Measurements from ENCODE around the gene MMEL1.
"Not testable (repeated sequence)": the region's sequence is repeated elsewhere in the genome, so short reads cannot be mapped to it uniquely, and the experiment has no call there.

Gene MMEL1

DNA sequence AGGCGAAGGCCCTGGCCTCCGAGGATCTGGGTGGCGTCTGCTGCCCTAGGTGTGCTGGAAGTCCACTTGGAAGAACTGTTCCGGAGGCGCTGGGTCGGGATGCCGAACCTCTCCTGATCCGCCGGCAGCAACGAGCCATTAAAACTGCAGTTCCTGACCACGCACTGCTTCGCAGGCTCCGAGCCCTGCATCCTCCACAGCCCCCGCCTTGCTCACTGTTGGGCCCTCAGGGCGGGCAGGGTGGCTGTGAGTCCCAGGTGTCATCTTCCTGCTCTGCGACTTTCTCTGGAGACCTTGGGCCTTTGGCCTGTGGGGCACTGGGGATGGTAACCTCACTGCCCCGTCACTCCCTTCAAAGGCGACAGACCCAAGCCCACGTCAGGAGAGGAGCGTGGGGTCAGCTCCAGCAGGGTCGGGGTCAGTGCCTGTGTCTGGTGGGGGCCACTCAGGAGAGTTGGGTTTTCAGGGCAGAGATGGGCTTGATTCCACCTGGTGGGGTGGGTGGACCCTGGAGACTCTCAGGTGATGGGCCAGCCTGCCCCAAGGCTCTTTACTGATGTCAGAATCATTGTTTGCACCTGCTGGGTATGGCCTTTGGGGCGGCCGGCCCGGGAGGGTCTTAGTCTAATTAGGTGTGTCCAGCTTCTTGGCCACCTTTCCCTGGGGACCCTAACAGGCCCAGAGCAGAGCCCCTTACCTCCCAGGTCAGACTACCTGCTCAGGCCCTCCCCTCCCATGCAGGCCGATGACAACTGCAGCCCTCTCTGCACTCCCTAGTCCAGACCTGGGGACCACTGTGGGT, 43.2 kb downstream of the MMEL1 start:
- no peak for DNase-seq

DNA sequence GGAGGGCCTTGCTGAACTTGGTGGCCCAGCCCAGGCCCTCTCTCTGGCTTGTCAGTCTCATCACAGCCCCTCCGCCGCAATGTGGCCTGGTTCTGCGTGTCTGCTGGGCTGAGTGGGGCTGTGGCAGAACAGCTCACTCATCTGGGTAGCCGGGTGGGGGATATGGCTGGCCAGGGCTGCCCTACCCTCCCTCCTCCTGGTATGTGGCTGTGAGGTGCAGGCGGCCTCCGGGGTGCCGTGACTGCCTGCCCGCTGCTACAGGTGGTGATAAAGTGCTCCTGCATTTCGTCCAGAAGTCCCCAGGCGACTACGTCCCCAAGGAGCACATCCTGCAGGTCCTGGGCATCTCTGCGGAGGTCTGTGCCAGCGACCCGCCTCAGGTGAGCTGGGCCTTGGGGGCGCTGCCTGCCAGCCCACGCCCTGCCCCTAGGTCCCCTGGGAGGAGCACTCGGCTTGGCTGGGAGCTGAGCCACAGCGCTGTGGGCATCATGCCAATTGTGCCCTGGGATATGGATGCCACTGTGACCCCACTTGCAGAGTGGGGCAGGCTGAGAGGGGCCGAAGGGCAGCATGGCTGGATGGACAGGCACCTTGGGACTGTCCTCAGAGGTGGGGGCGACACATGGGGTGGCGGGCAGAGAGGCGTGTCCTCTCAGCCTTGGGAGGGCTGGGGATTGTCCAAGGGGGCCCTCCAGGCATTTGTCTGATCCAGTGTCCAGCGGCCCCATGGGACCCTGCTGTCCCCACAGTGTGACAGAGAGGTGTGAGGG, 44.0 kb downstream of the MMEL1 start:
- DNase-seq, result no peak

DNA sequence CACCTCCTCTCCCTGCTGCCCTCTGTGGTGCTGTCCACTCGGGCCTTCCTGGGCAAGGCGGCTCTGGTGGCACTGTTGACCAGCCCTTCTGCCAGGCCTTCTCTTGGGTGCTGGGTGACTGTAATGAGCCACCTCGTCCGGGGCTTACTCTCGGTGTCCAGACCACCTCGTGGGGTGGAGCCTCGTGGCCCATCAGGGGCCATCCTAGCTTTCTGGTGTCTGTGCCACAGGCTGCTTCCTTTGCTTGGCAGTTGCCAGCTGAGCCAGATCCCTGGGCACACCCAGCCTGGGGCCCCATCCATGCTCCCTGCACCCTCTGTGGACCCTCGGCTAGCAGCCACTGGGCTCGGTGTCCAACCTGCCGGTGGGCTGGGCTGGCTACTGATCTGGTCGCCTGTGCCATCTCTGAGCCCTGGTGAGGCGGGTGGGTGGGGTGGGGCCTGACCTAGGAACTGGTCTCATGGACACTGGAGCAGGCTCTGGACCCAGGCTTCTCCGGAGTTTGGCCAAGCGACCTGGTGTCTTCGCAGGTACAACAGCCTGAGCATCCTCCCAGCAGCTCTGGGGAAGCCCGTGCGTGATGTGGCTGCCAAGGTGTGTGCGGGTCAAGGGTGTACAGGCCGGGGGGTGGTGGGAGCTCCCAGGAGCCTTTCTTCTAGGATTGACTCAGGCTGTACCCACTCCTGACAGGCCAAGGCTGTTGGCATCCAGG, 44.8 kb downstream of the MMEL1 start:
- DNase-seq, result no peak

DNA sequence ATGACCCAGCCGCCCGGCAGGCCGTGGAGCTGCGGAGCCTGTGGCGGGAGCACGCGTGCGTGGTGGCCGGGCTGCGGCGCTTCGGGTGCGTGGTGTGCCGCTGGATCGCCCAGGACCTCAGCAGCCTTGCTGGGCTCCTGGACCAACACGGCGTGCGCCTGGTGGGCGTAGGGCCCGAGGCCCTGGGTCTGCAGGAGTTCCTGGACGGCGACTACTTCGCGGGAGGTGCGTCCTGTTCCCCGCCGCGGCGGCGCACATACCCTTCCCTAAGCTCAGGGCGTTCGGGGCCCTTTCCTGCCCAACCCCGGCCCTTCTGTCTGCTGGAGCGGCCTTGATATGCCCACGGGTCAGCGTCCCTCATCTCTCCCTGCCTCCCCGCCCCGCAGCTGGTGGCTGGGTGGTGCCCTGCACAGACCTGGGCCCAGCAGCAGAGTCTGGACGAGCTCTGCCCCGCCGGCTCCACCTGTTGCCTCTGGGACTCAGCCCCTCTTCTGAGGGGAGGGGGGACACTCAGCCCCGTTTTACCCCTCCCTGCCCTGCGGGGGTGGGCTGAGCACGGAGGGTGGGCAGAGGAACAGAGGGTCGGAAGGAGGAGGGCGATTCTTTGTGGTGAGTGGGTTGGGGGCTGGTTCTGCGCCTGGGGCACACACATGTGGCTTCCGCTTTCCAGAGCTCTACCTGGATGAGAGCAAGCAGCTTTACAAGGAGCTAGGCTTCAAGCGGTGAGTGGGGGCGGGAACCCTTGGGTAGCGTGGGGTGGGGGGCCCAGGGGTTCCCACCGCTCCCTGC, 45.6 kb downstream of the MMEL1 start:
- DNase-seq, result no peak

DNA sequence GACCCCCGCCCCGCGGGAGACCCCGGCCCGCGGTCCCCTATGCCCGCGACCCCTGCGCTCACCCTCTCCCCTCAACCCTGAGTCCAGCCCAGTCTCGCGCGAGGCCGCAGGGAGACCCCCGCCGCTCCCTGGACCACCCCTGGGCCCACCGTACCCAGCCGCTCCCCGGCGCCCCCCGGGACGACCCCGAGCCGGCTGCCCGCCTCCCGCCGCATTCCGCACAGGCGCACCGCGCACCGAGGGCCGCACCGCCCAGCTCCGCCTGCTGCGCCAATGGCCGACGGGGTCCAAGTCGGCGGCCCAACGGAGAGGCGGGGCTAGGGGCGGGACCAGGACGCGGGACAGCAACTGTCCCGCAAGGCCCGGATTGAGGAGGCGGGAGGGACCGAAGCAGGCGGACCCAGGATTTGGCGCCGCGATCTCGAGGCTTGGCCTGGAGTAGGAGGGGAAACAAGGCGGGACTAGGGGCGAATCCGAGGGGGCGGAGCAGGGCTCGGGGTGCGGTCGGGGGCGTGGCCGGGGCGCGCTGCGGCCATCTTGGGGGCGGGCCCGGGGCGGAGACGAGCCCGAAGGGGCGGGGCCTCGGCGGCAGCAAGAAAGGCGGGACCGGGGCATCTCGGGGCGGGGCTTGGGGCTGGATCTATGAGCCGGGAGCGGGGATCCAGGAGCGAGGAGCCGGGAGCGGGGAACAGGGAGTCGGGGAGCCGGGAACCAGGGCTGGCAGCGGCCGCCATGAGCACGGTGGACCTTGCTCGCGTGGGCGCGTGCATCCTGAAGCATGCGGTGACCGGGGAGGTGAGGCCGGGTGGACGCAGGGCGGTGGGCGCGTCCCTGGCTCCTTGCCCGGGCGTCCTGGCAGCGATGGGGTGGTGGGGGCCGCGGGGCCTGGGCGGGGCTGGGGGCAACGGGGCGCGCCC, 46.4 kb downstream of the MMEL1 start, which contains the start of gene PRXL2B:
PRXL2B (plus strand) TSS at position 624 of the 917 bp plus-strand sequence; CDS start at position 733, 109 bp downstream.
- DNase-seq, result peak; percentile 95

DNA sequence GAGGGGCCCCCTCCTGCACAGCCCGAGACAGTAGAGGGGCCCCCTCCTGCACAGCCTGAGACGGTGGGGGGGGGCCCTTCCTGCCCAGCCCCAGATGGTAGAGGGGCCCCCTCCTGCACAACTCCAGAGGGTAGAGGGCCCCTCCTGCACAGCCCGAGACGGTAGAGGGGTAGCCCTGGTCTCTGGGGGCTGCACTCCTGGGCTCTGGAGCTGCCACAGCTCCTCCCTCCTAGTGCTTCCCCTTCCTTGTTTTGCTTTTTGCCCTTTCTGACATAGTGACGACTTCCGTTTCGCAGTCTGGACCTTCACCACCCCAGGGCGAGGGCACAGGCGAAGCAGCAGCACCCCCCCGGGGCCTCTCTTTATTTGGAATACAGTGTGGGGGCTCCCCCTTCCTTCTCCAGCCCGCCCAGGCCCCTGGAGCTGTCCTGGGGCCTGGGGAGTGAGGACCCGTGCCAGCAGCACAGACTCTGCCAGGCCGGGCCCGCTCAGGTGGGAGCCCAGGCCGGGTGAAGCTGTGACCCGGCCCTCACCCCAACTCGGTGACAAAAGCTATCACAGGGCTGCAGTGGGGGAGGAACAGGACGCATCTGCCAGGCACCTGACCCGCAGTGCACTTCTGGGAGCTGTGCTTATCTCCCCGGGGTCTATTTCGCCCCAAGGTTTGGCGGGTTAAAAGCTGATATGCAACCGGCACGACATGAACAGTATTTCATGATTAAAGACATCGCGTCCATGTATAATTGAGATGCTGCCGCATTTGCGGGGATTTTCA, 47.3 kb downstream of the MMEL1 start:
- peak; percentile 63 for DNase-seq

DNA sequence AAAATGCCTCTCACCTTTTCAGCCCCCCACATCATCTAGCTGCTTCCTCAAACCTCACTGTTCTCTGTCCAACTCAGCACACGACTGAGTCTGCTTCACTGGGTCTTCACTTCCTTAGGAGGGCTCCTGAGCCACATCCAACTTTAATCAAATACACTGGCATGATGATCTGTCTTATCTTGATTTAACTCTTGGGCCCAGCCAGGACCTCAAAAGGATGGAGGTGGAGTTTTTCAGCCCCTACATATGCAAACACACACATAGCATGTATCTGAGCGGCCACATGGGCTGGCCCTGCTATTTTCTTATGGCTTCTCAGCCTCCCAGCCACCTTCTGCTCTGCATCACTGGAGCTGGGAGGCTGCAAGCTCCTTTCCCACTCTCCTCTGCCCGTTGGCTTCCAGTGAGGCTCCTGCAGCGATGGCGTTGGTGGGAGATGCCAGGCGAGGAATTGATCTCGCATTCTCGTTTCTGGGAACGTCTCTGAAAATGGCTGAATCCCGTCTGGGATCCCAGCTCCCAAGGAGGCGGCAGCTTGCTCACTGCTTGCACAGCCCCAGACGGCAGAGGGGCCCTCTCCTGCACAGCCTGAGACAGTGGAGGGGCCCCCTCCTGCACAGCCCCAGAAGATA, 48.0 kb downstream of the MMEL1 start:
- no peak for DNase-seq

DNA sequence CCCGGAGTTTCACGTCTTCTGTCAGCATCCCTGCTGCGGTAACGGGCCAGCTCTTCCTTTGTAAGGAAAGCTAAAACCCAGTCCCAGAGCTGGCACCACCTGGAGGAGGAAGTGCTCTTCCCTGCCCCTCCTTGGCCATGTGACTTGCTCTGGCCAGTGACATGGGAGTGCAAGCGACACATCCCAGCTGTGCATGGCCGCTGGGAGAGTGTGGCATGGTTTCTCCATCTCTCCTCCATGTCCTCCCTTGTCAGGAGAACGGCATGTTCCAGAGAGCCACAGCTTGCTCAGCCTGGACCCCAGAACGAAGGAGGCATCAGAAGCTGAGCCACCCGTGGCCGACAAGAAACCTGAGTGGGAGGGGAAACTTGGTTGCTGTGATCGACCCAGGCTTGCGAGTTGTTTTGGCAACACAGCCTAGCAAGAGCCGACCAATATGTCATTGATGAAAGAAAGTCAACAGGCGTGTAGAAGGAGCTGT, 48.9 kb downstream of the MMEL1 start:
- DNase-seq, result peak; percentile 78

DNA sequence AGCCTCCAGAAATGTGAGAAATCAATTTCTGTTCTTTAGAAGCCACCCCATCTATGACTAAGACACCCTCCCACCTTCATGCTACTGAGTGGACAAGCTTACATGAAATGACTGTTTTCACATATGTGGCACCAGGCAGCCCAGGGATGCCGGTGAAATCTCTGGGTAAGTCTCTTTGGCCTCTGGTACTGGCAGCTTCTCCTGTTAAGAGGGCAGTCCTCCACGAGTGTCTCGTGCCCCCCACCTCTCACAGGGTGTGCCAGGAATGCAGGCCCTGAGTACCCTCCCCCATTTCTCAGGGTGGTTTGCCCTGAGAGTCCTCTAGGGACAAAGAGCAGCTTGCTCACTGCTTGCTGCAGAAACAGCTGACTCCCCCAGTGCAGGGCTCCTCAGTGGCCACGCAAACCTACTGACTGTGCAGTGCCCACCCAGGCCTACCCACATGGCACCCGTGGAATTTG, 49.5 kb downstream of the MMEL1 start:
- no peak for DNase-seq

DNA sequence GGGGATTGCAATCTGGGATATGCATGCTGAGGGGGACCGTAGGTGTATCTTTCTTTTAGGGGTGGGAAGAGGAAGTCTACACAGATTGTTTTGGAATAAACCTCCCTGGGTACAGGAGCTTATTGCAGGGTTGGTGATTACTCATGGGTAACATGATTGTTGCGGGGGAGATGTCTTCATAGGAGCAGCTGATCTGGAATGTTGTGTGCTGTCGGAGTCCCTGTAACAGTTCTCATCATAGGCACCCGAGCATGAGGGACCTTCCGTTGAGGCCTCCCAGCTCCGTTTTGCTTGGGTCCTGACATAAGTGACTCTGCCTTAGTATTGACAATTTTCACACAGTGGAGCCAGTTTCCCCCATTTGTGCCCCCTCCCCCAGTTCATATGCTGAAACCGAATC, 50.4 kb downstream of the MMEL1 start:
- DNase-seq, result no peak

DNA sequence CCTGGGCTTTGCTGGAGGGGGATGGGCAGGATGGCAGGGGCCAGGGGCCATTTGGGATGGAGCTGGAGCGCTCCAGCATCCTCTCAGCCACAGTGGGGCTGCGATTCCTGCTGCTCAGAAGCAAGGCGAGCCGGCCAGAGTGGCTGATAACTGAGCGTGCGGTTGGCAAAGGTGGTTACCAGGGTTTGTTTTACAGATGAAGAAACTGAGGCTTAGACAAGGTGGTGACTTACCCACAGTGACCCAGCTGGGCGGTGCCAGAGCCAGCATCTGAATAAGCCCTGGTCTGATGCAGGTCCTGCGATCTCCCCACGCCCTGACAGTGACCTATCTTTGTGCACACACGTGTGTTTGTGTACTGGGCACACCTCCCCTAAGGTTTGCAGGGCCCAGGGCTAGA, 52.1 kb downstream of the MMEL1 start:
- no peak for DNase-seq

DNA sequence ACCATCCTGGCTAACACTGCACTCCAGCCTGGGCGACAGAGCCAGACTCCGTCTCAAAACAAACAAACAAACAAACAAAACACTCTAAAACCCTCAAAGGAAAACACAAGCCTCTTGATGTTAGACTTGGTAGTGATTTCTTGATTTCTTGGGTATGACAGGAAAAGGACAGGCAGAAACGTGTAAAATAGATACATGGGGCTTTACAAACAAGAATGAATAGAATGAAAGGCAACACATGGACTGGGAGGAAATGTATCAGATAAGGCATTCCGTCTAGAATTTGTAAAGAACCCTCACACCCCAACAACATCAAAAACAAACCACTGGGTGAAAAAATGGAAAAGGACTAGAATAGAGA, 54.1 kb downstream of the MMEL1 start:
- DNase-seq, result no peak

DNA sequence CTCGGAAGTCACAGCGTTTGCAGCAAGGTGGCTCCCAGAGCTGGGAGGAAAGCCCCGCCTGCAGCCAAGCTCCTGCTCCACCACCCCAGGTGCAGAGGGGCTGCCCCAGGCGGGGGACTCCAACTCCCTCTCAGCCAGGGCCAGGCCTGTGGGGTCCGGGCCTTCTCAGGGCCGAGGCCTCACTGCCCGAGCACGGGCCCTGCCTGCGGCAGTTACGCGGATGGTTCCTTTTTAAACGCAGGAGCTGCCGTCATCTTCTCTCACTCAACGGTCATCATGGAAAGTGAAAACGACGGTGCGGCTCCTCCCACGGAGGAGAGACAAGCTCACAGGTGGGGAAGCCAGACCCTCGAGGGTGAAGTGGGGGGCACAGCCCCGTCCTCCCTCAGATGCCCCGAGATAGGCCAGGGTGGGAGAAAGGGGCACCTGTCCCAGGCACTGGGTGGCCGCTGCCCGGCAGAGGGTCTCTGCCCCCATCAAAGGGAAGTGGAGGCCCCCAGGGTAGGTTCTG, 55.2 kb downstream of the MMEL1 start:
- DNase-seq, result not testable (repeated sequence)

DNA sequence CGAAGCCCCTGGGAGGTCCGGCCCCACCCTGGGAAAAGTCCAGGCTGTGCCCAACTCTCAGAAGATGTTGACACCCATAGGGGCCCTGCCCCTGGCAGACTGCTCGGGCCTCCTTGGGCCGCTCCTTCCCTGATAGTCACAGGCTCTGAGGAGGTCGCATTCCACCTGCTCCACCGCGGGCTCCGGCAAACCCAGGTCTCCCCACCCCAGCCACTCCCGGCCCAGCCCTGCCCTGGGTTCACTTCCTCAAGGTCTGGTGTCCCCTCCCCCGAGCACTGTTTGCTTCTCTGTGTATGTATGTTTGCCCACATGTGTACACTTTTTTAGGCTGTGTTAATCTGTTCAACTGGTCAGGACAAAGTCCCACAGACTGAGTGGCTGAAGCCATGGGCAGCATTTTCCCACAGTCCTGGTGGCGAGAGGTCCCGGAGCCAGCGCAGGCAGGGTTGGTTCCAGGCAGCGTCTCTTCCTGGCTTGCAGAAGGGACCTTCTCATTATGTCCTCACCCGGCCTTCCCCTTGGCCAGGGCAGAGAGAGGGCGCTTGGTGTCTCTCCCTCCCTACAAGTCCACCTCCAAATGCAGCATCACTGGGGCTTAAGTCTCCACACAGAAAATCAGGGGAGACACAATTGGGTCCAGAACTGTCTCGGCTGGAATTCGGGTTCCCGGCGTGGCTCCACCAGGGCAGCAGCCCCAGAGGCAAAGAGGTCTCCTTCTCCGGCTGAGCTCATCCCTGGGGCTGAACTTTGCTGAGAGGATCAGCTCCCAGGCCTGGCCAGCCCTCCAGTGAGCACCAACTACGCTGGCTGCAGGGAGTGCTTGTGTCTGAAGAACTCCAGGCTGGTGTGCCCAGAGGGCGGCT, 56.8 kb downstream of the MMEL1 start:
- DNase-seq, result no peak

DNA sequence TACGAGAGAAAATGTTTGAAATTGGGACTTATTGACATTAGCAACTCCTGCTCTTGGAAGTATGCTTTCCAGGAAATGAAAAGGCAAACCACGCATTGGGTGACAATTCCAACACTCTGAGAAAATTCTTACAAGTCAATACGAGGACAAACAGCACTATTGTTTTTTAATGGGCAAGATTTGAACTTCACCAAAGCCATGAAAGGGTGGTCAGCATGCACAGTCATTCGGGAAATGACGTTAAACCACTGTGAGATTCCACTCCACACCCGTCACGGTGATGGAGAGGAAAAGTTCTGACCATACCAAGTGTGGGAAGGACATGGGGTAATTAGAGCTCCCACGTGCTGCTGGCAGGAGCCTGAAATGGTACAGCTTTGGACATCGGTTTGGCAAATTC, 58.5 kb downstream of the MMEL1 start:
- no peak for DNase-seq

DNA sequence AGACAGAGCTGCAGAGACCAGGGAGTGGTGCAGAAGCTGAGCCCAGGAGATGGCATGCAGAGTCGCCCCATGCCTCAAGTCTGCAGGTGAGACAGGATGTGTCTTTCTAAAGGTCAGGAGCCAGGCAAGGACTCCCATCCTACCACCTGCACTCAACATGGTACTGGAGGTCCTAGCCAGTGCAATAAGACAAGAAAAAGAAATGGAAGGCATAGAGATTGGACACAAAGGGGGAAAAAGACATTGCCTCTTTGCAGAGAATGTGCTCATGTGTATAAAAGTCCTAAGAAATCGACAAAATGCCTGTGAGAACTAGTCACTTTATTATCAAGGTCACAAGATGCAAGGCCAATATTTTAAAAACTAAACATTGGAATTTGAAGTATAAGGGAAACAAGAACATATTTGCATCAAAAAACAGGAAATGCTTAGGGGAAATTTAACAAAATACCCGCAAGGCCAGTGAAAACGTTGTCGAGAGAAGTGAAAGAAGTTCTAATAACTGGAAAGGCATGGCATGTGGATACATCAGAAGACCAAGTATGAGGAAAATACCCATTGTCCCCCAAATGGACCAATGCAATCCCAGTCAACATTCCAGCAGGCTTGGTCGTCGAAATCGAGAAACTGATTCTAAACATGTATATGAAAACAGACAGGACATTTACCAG, 59.4 kb downstream of the MMEL1 start:
- no peak for DNase-seq

DNA sequence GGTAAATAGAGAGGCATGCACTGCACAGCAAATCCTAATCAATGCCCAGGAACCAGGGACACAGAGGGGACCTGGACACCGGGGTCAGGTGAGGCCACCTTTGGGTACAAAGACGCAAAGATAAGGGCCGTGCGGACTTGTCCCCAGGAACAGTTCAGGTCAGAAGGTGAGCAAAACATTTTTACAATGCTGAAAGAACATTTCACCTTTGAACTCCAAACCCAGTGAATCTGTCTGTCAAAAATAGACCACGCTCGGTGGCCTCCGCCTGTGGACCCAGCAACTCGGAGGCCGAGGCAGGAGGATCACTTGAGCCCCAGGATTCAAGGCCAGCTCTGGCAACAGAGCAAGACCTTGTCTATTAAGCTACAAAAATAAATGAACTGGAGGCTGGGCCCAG, 61.5 kb downstream of the MMEL1 start:
- DNase-seq, result no peak

DNA sequence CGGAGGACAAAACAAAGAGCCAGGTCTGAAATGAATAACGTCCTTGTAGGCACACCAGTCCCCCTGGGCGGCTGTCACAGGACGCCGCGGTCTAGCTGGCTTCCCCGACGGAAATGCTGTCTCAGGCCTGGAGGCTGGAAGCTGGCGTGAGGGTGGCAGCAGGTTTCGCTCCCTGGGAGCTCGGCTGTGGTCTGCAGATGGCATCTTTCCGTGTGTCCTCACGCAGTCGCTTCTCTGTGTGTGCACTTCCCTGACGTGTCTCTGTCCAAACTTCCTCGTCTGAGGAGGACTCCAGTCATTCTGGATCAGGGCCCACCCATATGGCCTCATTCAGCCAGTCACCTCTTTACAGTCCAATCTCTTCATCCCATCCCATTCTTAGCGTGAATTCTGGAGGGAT, 62.5 kb downstream of the MMEL1 start:
- no peak for DNase-seq

All from DMS79 treated with DMSO at 0.1 percent for 48 hours (cell line).